GM12878 (cell line): Measurements from ENCODE around the gene TEN1. TPM values are rescaled to one million over a fixed set of nuclear protein-coding genes. Genes with fewer than 3 reads are reported as not detected.
A peak's percentile ranks its signal among the peaks of the same experiment; 100 is the strongest.

Source experiments
- ATF7 ChIP-seq: fragments of 450-650 bp; IDR thresholded peaks from 2 replicates; pipeline ENCODE4 v1.6.1; 2016; ENCODE audit warnings: low read depth, mild to moderate bottlenecking
- BHLHE40 ChIP-seq, 2 experiments: fragments of 450-650 bp in 1 of 2; IDR thresholded peaks; 2 replicates each; pipeline ENCODE4 v1.6.1; 2011 to 2017; ENCODE audit warnings: low read depth in 2 of 2, borderline replicate concordance in 1 of 2, improper control_type of control experiment in 1 of 2, low read length in 1 of 2, mild to moderate bottlenecking in 1 of 2
- FOXM1 ChIP-seq: IDR thresholded peaks from 2 replicates; pipeline ENCODE4 v1.6.1; 2012; ENCODE audit warnings: low read depth, mild to moderate bottlenecking, inconsistent platforms, low read length, moderate library complexity
- IKZF2 ChIP-seq, 2 experiments: fragments of 450-650 bp; IDR thresholded peaks; 2 replicates each; pipeline ENCODE4 v1.6.1; 2017; ENCODE audit warnings: mild to moderate bottlenecking in 2 of 2, moderate library complexity in 2 of 2
- POLR2A ChIP-seq: IDR thresholded peaks from 2 replicates; pipeline ENCODE4 v1.6.1; 2011; ENCODE audit warnings: low read depth, mild to moderate bottlenecking, low read length
- POLR2AphosphoS5 ChIP-seq: IDR thresholded peaks from 2 replicates; pipeline ENCODE4 v1.6.1; 2011; ENCODE audit warnings: mild to moderate bottlenecking, low read length, inconsistent platforms
- SKIL ChIP-seq: fragments of 450-650 bp; IDR thresholded peaks from 2 replicates; pipeline ENCODE4 v1.6.1; 2017; ENCODE audit warnings: mild to moderate bottlenecking, low read depth, inconsistent platforms; ENCODE audit not compliant: poor library complexity, severe bottlenecking
- WRNIP1 ChIP-seq: IDR thresholded peaks from 2 replicates; pipeline ENCODE4 v1.6.1; 2011; ENCODE audit warnings: low read depth, low read length, improper control_type of control experiment, borderline replicate concordance
- ZBTB11 ChIP-seq: fragments of 450-650 bp; formaldehyde crosslinking; IDR thresholded peaks from 2 replicates; pipeline ENCODE4 v1.5.0; 2022; ENCODE audit warnings: mild to moderate bottlenecking, missing genetic modification characterization
- ZBTB40 ChIP-seq: fragments of 450-650 bp; IDR thresholded peaks from 2 replicates; pipeline ENCODE4 v1.6.1; 2016; ENCODE audit warnings: mild to moderate bottlenecking, moderate library complexity, borderline replicate concordance
- polyA plus RNA-seq, 11 experiments: library from polyadenylated mRNA; depleted of rRNA in 4 of 11; unstranded in 6 of 11; stranded (reverse) in 5 of 11; fragments of >200 nt; fragmentation: Nextera tagmentation in 4 of 11; fragmentation: Illumina TruSeq in 1 of 11; extraction: Ambion mirVana in 4 of 11; extraction: Trizol in 1 of 11; gene quantifications; 1 replicate in 1 of 11; 2 replicates in 10 of 11; pipeline versions ENCODE4 v1.2.1 to v1.2.3, GENCODE V29; 2011 to 2016; ENCODE audit warnings: inconsistent platforms in 2 of 11, missing spikeins in 2 of 11, low read depth in 1 of 11
- total RNA-seq, 4 experiments: library from RNA; depleted of rRNA in 3 of 4; stranded (reverse); fragments of >200 nt in 3 of 4; fragmentation: Illumina TruSeq in 1 of 4; extraction: Trizol in 1 of 4; gene quantifications; 2 replicates each; pipeline versions ENCODE4 v1.2.1 to v1.2.3, GENCODE V29; 2013 to 2021
- TF ChIP-seq, protein P1 (sequence below): IDR thresholded peaks from 2 replicates; pipeline ENCODE4 v1.6.1; 2011; ENCODE audit warnings: low read depth, mild to moderate bottlenecking, low read length, moderate library complexity, borderline replicate concordance; ENCODE audit errors: extremely low read depth
- TF ChIP-seq, protein P2 (sequence below): fragments of 450-650 bp; IDR thresholded peaks from 2 replicates; pipeline ENCODE4 v1.6.1; 2017; ENCODE audit warnings: mild to moderate bottlenecking, moderate library complexity

Gene TEN1
- total and polyA plus RNA-seq, 10 of the 15 experiments (the other 5 are each of a cell fraction or from before 2014, with no cell fraction given): 1.1 to 33.1 (median 17.4) TPM

- TF ChIP-seq ATF7 (peak; percentile 41), BHLHE40 (IDR thresholded peaks at IDR 0.05; ENCODE audit: borderline replicate concordance in 1 of 2, low read depth in 2 of 2, low read length in 1 of 2) (peak; percentile 92 to 98), FOXM1 (no peak), SKIL (peak; percentile 63), ZBTB11 (CRISPR knock-in tag) (peak; percentile 65), ZBTB40 (peak; percentile 69; the same call in 1 of the 2 replicates), IKZF2 (IDR thresholded peaks at IDR 0.05) (peak; percentile 36 to 70), WRNIP1 (no peak), POLR2AphosphoS5 (peak; percentile 97), POLR2A (peak; percentile 83)
- TF ChIP-seq, protein P1, sequence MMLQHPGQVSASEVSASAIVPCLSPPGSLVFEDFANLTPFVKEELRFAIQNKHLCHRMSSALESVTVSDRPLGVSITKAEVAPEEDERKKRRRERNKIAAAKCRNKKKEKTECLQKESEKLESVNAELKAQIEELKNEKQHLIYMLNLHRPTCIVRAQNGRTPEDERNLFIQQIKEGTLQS: peak; percentile 84; the same call in 1 of the 2 replicates
- TF ChIP-seq, protein P2, sequence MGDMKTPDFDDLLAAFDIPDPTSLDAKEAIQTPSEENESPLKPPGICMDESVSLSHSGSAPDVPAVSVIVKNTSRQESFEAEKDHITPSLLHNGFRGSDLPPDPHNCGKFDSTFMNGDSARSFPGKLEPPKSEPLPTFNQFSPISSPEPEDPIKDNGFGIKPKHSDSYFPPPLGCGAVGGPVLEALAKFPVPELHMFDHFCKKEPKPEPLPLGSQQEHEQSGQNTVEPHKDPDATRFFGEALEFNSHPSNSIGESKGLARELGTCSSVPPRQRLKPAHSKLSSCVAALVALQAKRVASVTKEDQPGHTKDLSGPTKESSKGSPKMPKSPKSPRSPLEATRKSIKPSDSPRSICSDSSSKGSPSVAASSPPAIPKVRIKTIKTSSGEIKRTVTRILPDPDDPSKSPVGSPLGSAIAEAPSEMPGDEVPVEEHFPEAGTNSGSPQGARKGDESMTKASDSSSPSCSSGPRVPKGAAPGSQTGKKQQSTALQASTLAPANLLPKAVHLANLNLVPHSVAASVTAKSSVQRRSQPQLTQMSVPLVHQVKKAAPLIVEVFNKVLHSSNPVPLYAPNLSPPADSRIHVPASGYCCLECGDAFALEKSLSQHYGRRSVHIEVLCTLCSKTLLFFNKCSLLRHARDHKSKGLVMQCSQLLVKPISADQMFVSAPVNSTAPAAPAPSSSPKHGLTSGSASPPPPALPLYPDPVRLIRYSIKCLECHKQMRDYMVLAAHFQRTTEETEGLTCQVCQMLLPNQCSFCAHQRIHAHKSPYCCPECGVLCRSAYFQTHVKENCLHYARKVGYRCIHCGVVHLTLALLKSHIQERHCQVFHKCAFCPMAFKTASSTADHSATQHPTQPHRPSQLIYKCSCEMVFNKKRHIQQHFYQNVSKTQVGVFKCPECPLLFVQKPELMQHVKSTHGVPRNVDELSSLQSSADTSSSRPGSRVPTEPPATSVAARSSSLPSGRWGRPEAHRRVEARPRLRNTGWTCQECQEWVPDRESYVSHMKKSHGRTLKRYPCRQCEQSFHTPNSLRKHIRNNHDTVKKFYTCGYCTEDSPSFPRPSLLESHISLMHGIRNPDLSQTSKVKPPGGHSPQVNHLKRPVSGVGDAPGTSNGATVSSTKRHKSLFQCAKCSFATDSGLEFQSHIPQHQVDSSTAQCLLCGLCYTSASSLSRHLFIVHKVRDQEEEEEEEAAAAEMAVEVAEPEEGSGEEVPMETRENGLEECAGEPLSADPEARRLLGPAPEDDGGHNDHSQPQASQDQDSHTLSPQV: no peak
Observed at GRCh38 chr17:75978938-75979704, at the start of gene TEN1, which contains the start of gene ACOX1 (continued).
